ENCODE results near the gene ZFYVE9. TPM values are rescaled to one million over a fixed set of nuclear protein-coding genes. Genes with fewer than 3 reads are reported as not detected.

The ZFYVE9 gene
- total RNA-seq, 1 experiment from 2014 or later, result 14.2 TPM

DNA sequence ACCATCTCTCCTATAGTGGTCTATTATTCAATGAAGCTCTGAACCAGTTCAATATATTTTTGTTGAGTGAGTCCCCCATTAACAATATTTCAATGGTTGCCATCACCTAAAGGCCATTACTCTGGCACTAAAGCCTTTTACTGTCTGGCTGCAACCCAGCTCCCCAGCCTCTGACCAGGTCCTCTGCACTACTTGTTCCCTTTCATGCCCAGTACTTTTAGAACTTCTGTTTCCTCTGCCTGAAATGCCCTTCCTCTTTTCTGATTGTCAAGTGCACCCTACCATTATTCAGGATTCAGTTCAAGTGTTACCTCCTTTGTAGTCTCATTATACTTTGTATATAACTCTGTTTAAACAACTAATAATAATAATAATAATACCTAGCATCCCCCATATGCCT is 30.4 kb upstream of the ZFYVE9 start:
- no peak overlapping the region for H3K9ac ChIP-seq (ENCODE audit: low read length)
- no peaks in the 10 kb centered on the region for H3K27me3 ChIP-seq (ENCODE audit: insufficient read depth, low read length)
- CTCF ChIA-PET, result interaction anchor here (1.0 kb wide), 1 partner anchor 15 kb away, joined by 3 read pairs; no protein-coding TSS in a partner anchor
- H3K4me1 ChIP-seq (ENCODE audit: control insufficient read depth in 1 of 2, insufficient read depth in 2 of 2, low read length in 2 of 2), result no peaks in the 10 kb centered on the region
- TF ChIP-seq POLR2A (IDR thresholded peaks at IDR 0.05; ENCODE audit: borderline replicate concordance, extremely low read depth, insufficient read depth, insufficient read length), result no peak
- TF ChIP-seq FOSL1 (IDR thresholded peaks at IDR 0.05; ENCODE audit: low read depth), result no peak
- TF ChIP-seq, protein P1, sequence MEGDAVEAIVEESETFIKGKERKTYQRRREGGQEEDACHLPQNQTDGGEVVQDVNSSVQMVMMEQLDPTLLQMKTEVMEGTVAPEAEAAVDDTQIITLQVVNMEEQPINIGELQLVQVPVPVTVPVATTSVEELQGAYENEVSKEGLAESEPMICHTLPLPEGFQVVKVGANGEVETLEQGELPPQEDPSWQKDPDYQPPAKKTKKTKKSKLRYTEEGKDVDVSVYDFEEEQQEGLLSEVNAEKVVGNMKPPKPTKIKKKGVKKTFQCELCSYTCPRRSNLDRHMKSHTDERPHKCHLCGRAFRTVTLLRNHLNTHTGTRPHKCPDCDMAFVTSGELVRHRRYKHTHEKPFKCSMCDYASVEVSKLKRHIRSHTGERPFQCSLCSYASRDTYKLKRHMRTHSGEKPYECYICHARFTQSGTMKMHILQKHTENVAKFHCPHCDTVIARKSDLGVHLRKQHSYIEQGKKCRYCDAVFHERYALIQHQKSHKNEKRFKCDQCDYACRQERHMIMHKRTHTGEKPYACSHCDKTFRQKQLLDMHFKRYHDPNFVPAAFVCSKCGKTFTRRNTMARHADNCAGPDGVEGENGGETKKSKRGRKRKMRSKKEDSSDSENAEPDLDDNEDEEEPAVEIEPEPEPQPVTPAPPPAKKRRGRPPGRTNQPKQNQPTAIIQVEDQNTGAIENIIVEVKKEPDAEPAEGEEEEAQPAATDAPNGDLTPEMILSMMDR (IDR thresholded peaks at IDR 0.05 in 2 of 3, conservative IDR thresholded peaks at IDR 0.05 in 1 of 3; ENCODE audit: borderline replicate concordance in 1 of 3, insufficient read depth in 1 of 3, low read depth in 2 of 3, low read length in 2 of 3), result no peak
- no peak for TF ChIP-seq EZH2phosphoT487 (IDR thresholded peaks at IDR 0.05; ENCODE audit: borderline replicate concordance)
- TF ChIP-seq POLR2AphosphoS5 (IDR thresholded peaks at IDR 0.05; ENCODE audit: low read depth, low read length), result no peak
- no peak for TF ChIP-seq ZNF274 (IDR thresholded peaks at IDR 0.05; ENCODE audit: low read depth, low read length)
- no peak for TF ChIP-seq TCF7L2 (IDR thresholded peaks at IDR 0.05; ENCODE audit: borderline replicate concordance, extremely low read depth, insufficient read depth, insufficient read length)
- TF ChIP-seq ELF1 (IDR thresholded peaks at IDR 0.05; ENCODE audit: borderline replicate concordance, low read depth), result no peak
- TF ChIP-seq EZH2 (IDR thresholded peaks at IDR 0.05), result no peak
- TF ChIP-seq SIN3A (IDR thresholded peaks at IDR 0.05; ENCODE audit: low read depth), result no peak
- TF ChIP-seq, protein P2, sequence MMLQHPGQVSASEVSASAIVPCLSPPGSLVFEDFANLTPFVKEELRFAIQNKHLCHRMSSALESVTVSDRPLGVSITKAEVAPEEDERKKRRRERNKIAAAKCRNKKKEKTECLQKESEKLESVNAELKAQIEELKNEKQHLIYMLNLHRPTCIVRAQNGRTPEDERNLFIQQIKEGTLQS (IDR thresholded peaks at IDR 0.05), result no peak
- TF ChIP-seq ZFX (IDR thresholded peaks at IDR 0.05), result no peak
- H2AFZ ChIP-seq (ENCODE audit: low read depth, low read length, poor library complexity, severe bottlenecking), result no peak overlapping the region
- no peaks in the 10 kb centered on the region for H3K79me2 ChIP-seq (ENCODE audit: insufficient read depth, low read length)
- H4K20me1 ChIP-seq (ENCODE audit: insufficient read depth), result no peaks in the 10 kb centered on the region
- intact Hi-C loops (cut with micrococcal nuclease), result no loop called here
- no peaks in the 10 kb centered on the region for H3K9me2 ChIP-seq (ENCODE audit: insufficient read depth)
- no TSS peak for BruUV-seq (replicated peaks)
- no peak overlapping the region for H3K4me2 ChIP-seq (ENCODE audit: low read length)
- H3K36me3 ChIP-seq (ENCODE audit: control insufficient read depth in 1 of 2, insufficient read depth in 2 of 2, low read length in 2 of 2), result no peaks in the 10 kb centered on the region
- POLR2A ChIA-PET, result no interaction called here
- no peak overlapping the region for H3K27ac ChIP-seq (ENCODE audit: low read depth, low read length)
- RAD21 ChIA-PET (ENCODE audit: low non-redundant PET in 1 of 2, low total read pairs in 2 of 2, uncharacterized antibody in 2 of 2, unreplicated experiment in 2 of 2), result interaction anchor here in 1 of 2 experiments (0.6 kb wide), 1 partner anchor 72 kb away, joined by 3 read pairs; no protein-coding TSS in a partner anchor
- no peak for ATAC-seq
- H3K9me3 ChIP-seq (ENCODE audit: control insufficient read depth in 1 of 2, insufficient read depth in 1 of 2, low read depth in 1 of 2, low read length in 2 of 2), result no peaks in the 10 kb centered on the region
- DNase-seq (ENCODE audit: low read depth, low spot score), result no peak
- H3K4me3 ChIP-seq (replicated peaks in 1 of 2; ENCODE audit: low read depth in 1 of 2, low read length in 2 of 2), result no peak overlapping the region

All from HCT116 (cell line).